WTC11 (cell line): Measurements from ENCODE around the gene GPATCH4. TPM values are rescaled to one million over a fixed set of nuclear protein-coding genes. Genes with fewer than 3 reads are reported as not detected.

Experiments used
- ATAC-seq: fragments of 200-7000 bp; cut with Tn5 transposase; 2 replicates; pipeline ENCODE4 v1.10.0; 2021; ENCODE audit warnings: mild to moderate bottlenecking, moderate library complexity
- CTCF ChIA-PET: fragments of 300-600 bp; sonication (Branson Sonifier 250); formaldehyde crosslinking; loops from one replicate; lab custom pipeline; 2021; ENCODE audit warnings: antibody characterized with exemption; lab: Charles Lee
- POLR2A ChIA-PET: fragments of 350-600 bp; sonication (Branson Sonifier 250); formaldehyde crosslinking; loops from one replicate; lab custom pipeline; 2021; ENCODE audit warnings: antibody characterized with exemption; lab: Charles Lee
- DNase-seq: peaks from one replicate; pipeline ENCODE4 v3.0.0; 2021; ENCODE audit warnings: low spot score
- H3K27ac Mint-ChIP-seq: 2 replicates; pipeline ENCODE4 v1.8.0; 2021; ENCODE audit warnings: mixed read lengths
- H3K27me3 Mint-ChIP-seq: 2 replicates; pipeline ENCODE4 v1.8.0; 2021; ENCODE audit warnings: low read depth, mild to moderate bottlenecking, moderate library complexity, mixed read lengths
- H3K36me3 Mint-ChIP-seq: 2 replicates; pipeline ENCODE4 v1.8.0; 2021; ENCODE audit warnings: mixed read lengths
- H3K4me1 Mint-ChIP-seq: 2 replicates; pipeline ENCODE4 v1.8.0; 2022; ENCODE audit warnings: mixed read lengths
- H3K4me3 Mint-ChIP-seq: 2 replicates; pipeline ENCODE4 v1.8.0; 2021; ENCODE audit warnings: mild to moderate bottlenecking, moderate library complexity, mixed read lengths
- H3K9me3 Mint-ChIP-seq: 2 replicates; pipeline ENCODE4 v1.8.0; 2021; ENCODE audit warnings: mixed read lengths
- ETV6 ChIP-seq: sonication (generic); formaldehyde crosslinking; IDR thresholded peaks from 2 replicates; pipeline ENCODE4 v1.8.1; 2022; ENCODE audit warnings: mild to moderate bottlenecking, missing genetic modification reagents
- FOXK1 ChIP-seq: sonication (generic); formaldehyde crosslinking; IDR thresholded peaks from 2 replicates; pipeline ENCODE4 v1.8.0; 2022; ENCODE audit warnings: mild to moderate bottlenecking, moderate library complexity, missing genetic modification reagents
- FOXP1 ChIP-seq: sonication (generic); formaldehyde crosslinking; IDR thresholded peaks from 2 replicates; pipeline ENCODE4 v1.8.0; 2022; ENCODE audit warnings: missing genetic modification reagents, mild to moderate bottlenecking, moderate library complexity, borderline replicate concordance
- GTF2I ChIP-seq: fragments of 250-450 bp; sonication (Bioruptor Pico); conservative IDR thresholded peaks from 2 replicates; pipeline ENCODE4 v1.4.0; 2021; ENCODE audit warnings: mild to moderate bottlenecking
- HMGA2 ChIP-seq: fragments of 250-450 bp; sonication (Bioruptor Pico); IDR thresholded peaks from 2 replicates; pipeline ENCODE4 v1.4.0; 2021; ENCODE audit warnings: mild to moderate bottlenecking, moderate library complexity
- MXD4 ChIP-seq: fragments of 250-450 bp; sonication (Bioruptor Pico); IDR thresholded peaks from 2 replicates; pipeline ENCODE4 v1.8.0; 2021; ENCODE audit warnings: mild to moderate bottlenecking, moderate library complexity, borderline replicate concordance
- MYBL2 ChIP-seq: sonication (generic); formaldehyde crosslinking; IDR thresholded peaks from 2 replicates; pipeline ENCODE4 v1.8.1; 2023; ENCODE audit warnings: mild to moderate bottlenecking, moderate library complexity, missing genetic modification reagents
- NFATC4 ChIP-seq: fragments of 250-450 bp; sonication (Bioruptor Pico); IDR thresholded peaks from 2 replicates; pipeline ENCODE4 v1.9.0; 2021; ENCODE audit warnings: mild to moderate bottlenecking
- NFYB ChIP-seq: sonication (generic); formaldehyde crosslinking; conservative IDR thresholded peaks from 2 replicates; pipeline ENCODE4 v1.8.0; 2022; ENCODE audit warnings: low read depth, missing genetic modification reagents
- ZNF121 ChIP-seq: sonication (generic); formaldehyde crosslinking; IDR thresholded peaks from 2 replicates; pipeline ENCODE4 v1.8.0; 2023; ENCODE audit warnings: missing genetic modification reagents
- ZNF138 ChIP-seq: sonication (generic); formaldehyde crosslinking; conservative IDR thresholded peaks from 2 replicates; pipeline ENCODE4 v1.8.1; 2022; ENCODE audit warnings: mild to moderate bottlenecking, moderate library complexity, missing genetic modification reagents
- total RNA-seq: library from RNA; stranded (reverse); gene quantifications from 3 replicates; pipeline ENCODE4 v1.2.3, GENCODE V29; 2021
- TF ChIP-seq, protein P1 (sequence below): sonication (generic); formaldehyde crosslinking; conservative IDR thresholded peaks from 2 replicates; pipeline ENCODE4 v1.8.1; 2022; ENCODE audit warnings: mild to moderate bottlenecking, missing genetic modification reagents
- TF ChIP-seq, protein P2 (sequence below): sonication (generic); formaldehyde crosslinking; IDR thresholded peaks from 2 replicates; pipeline ENCODE4 v1.8.0; 2023; ENCODE audit warnings: missing genetic modification reagents
- TF ChIP-seq, protein P3 (sequence below): sonication (generic); formaldehyde crosslinking; IDR thresholded peaks from 2 replicates; pipeline ENCODE4 v1.8.1; 2023; ENCODE audit warnings: mild to moderate bottlenecking, missing genetic modification reagents, moderate library complexity
- TF ChIP-seq, protein P4 (sequence below): sonication (generic); formaldehyde crosslinking; conservative IDR thresholded peaks from 2 replicates; pipeline ENCODE4 v1.8.1; 2023; ENCODE audit warnings: mild to moderate bottlenecking, low read depth, missing genetic modification reagents, moderate library complexity
- TF ChIP-seq, protein P5 (sequence below): sonication (generic); formaldehyde crosslinking; IDR thresholded peaks from 2 replicates; pipeline ENCODE4 v1.8.0; 2023; ENCODE audit warnings: missing genetic modification reagents, mild to moderate bottlenecking, borderline replicate concordance

Gene GPATCH4
- total RNA-seq, 1 experiment from 2014 or later = 50.1 TPM

DNA sequence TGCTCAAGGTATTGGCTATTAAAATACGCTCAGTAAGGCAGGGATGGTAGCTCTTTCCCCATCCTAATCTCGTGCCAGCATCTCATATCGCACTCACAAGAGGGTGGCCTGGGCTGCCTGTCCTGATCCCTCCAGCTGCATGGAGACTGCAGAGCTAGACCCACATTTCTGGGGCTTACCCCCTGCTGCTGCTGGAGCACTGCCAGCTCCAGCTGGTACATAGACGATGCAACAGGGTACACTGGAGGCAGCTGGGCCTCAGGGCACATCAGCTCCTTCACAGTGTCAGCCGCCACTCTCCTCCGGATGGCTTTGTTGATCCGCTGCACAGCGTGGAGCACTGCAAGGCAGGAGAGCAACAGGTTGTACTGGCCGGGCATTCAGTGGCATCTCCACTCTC, 44.9 kb downstream of the GPATCH4 start:
- DNase-seq = no peak
- H3K9me3 Mint-ChIP-seq = no peaks in the 10 kb centered on the region
- H3K27ac Mint-ChIP-seq = no peak overlapping the region
- no peak for ATAC-seq
- CTCF ChIA-PET = no interaction called here
- H3K36me3 Mint-ChIP-seq = peaks cover 30% of the 10 kb centered on the region
- POLR2A ChIA-PET = no interaction called here
- H3K4me3 Mint-ChIP-seq = no peak overlapping the region
- TF ChIP-seq, protein P1, sequence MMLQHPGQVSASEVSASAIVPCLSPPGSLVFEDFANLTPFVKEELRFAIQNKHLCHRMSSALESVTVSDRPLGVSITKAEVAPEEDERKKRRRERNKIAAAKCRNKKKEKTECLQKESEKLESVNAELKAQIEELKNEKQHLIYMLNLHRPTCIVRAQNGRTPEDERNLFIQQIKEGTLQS (CRISPR knock-in tag) = no peak
- no peak for TF ChIP-seq NFATC4 (CRISPR knock-in tag)
- TF ChIP-seq, protein P2, sequence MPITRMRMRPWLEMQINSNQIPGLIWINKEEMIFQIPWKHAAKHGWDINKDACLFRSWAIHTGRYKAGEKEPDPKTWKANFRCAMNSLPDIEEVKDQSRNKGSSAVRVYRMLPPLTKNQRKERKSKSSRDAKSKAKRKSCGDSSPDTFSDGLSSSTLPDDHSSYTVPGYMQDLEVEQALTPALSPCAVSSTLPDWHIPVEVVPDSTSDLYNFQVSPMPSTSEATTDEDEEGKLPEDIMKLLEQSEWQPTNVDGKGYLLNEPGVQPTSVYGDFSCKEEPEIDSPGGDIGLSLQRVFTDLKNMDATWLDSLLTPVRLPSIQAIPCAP (CRISPR knock-in tag) = no peak
- TF ChIP-seq FOXP1 (CRISPR knock-in tag) = no peak
- TF ChIP-seq, protein P3, sequence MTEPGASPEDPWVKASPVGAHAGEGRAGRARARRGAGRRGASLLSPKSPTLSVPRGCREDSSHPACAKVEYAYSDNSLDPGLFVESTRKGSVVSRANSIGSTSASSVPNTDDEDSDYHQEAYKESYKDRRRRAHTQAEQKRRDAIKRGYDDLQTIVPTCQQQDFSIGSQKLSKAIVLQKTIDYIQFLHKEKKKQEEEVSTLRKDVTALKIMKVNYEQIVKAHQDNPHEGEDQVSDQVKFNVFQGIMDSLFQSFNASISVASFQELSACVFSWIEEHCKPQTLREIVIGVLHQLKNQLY = no peak
- no peak for TF ChIP-seq HMGA2 (CRISPR knock-in tag)
- no peak for TF ChIP-seq FOXK1
- TF ChIP-seq GTF2I (CRISPR knock-in tag) = no peak
- TF ChIP-seq MYBL2 (CRISPR knock-in tag) = no peak
- no peak for TF ChIP-seq ETV6 (CRISPR knock-in tag)
- no peak for TF ChIP-seq NFYB (CRISPR knock-in tag)
- no peaks in the 10 kb centered on the region for H3K4me1 Mint-ChIP-seq
- no peaks in the 10 kb centered on the region for H3K27me3 Mint-ChIP-seq

DNA sequence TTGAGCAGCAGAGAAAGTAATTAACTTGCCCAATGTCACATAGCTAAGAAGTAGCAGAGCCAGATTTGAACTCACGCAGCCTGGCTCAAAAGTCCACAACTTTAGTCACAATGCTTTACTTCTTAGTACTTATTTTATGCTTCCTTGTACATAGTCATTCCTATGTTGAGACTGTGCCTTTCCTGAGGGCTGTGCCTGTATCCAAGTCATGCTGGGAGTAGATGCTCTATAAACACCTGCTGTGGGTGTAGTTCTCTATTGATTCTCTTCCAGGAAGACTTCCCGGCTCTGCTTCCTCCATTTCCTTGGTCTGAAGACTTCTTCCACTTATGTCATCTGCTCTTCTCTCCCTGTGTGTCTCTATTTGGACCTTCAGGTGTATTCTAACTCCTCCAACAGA, 45.6 kb downstream of the GPATCH4 start:
- ATAC-seq (no peak), DNase-seq (no peak)
- TF ChIP-seq, protein P4, sequence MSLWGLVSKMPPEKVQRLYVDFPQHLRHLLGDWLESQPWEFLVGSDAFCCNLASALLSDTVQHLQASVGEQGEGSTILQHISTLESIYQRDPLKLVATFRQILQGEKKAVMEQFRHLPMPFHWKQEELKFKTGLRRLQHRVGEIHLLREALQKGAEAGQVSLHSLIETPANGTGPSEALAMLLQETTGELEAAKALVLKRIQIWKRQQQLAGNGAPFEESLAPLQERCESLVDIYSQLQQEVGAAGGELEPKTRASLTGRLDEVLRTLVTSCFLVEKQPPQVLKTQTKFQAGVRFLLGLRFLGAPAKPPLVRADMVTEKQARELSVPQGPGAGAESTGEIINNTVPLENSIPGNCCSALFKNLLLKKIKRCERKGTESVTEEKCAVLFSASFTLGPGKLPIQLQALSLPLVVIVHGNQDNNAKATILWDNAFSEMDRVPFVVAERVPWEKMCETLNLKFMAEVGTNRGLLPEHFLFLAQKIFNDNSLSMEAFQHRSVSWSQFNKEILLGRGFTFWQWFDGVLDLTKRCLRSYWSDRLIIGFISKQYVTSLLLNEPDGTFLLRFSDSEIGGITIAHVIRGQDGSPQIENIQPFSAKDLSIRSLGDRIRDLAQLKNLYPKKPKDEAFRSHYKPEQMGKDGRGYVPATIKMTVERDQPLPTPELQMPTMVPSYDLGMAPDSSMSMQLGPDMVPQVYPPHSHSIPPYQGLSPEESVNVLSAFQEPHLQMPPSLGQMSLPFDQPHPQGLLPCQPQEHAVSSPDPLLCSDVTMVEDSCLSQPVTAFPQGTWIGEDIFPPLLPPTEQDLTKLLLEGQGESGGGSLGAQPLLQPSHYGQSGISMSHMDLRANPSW = no peak
- TF ChIP-seq ZNF121 (no peak), HMGA2 (CRISPR knock-in tag) (no peak), ZNF138 (CRISPR knock-in tag) (no peak), MYBL2 (CRISPR knock-in tag) (no peak), MXD4 (CRISPR knock-in tag) (no peak)
- TF ChIP-seq, protein P5, sequence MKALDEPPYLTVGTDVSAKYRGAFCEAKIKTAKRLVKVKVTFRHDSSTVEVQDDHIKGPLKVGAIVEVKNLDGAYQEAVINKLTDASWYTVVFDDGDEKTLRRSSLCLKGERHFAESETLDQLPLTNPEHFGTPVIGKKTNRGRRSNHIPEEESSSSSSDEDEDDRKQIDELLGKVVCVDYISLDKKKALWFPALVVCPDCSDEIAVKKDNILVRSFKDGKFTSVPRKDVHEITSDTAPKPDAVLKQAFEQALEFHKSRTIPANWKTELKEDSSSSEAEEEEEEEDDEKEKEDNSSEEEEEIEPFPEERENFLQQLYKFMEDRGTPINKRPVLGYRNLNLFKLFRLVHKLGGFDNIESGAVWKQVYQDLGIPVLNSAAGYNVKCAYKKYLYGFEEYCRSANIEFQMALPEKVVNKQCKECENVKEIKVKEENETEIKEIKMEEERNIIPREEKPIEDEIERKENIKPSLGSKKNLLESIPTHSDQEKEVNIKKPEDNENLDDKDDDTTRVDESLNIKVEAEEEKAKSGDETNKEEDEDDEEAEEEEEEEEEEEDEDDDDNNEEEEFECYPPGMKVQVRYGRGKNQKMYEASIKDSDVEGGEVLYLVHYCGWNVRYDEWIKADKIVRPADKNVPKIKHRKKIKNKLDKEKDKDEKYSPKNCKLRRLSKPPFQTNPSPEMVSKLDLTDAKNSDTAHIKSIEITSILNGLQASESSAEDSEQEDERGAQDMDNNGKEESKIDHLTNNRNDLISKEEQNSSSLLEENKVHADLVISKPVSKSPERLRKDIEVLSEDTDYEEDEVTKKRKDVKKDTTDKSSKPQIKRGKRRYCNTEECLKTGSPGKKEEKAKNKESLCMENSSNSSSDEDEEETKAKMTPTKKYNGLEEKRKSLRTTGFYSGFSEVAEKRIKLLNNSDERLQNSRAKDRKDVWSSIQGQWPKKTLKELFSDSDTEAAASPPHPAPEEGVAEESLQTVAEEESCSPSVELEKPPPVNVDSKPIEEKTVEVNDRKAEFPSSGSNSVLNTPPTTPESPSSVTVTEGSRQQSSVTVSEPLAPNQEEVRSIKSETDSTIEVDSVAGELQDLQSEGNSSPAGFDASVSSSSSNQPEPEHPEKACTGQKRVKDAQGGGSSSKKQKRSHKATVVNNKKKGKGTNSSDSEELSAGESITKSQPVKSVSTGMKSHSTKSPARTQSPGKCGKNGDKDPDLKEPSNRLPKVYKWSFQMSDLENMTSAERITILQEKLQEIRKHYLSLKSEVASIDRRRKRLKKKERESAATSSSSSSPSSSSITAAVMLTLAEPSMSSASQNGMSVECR (CRISPR knock-in tag) = no peak
- Mint-ChIP-seq H3K27ac (no peak overlapping the region), H3K4me3 (no peak overlapping the region), H3K36me3 (peaks cover 30% of the 10 kb centered on the region), H3K4me1 (no peaks in the 10 kb centered on the region), H3K9me3 (no peaks in the 10 kb centered on the region), H3K27me3 (no peaks in the 10 kb centered on the region)
- ChIA-PET CTCF (no interaction called here), POLR2A (no interaction called here)
